Measurements from ENCODE around the gene RAD51B. TPM values are rescaled to one million over a fixed set of nuclear protein-coding genes. Genes with fewer than 3 reads are reported as not detected.

The RAD51B gene
- total RNA-seq, 1 experiment from 2014 or later: 8.5 TPM

DNA sequence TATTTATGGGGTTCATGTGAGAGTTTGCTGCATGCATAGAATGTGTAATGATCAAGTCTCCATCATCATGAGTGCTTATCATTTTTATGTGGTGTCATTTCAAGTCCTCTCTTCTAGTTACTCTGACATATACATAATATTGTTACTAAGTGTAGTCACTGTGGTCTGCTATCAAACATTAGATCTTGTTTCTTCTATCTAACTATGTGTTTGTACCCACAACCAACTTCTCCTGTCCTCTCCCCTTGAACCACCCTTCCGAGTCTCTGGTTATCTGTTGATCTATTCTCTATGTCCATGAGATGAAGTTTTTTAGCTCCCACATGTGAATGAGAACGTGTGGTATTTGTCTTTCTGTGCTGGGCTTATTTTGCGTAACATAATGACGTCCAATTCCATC lies 107.7 kb downstream of the RAD51B start:
- intact Hi-C loops (cut with micrococcal nuclease; ENCODE audit: unreplicated experiment) (no loop called here), in situ Hi-C loops (cut with HindIII; ENCODE audit: low pct_unique_long_range_greater_than_20kb, low sequenced_read_pairs) (no loop called here)
- no peak for ATAC-seq
- ChIA-PET CTCF (no interaction called here), POLR2A (no interaction called here)
- no peak for DNase-seq (ENCODE audit: low read depth, low spot score)
- no peaks in the 10 kb centered on the region for H3K27me3 ChIP-seq (ENCODE audit: control insufficient read depth, insufficient read depth, low read length)
- H3K4me1 ChIP-seq (ENCODE audit: control insufficient read depth, insufficient read depth, low read length): no peaks in the 10 kb centered on the region
- no peaks in the 10 kb centered on the region for H3K9me3 ChIP-seq (ENCODE audit: control insufficient read depth, insufficient read depth, low read depth, low read length)
- TF ChIP-seq SIN3A (IDR thresholded peaks at IDR 0.05; ENCODE audit: borderline replicate concordance, insufficient read depth, low read depth, low read length) (no peak), TCF7L2 (IDR thresholded peaks at IDR 0.05; ENCODE audit: low read depth, low read length) (no peak), POLR2AphosphoS5 (IDR thresholded peaks at IDR 0.05; ENCODE audit: low read depth, low read length) (no peak)
- TF ChIP-seq, protein P1, sequence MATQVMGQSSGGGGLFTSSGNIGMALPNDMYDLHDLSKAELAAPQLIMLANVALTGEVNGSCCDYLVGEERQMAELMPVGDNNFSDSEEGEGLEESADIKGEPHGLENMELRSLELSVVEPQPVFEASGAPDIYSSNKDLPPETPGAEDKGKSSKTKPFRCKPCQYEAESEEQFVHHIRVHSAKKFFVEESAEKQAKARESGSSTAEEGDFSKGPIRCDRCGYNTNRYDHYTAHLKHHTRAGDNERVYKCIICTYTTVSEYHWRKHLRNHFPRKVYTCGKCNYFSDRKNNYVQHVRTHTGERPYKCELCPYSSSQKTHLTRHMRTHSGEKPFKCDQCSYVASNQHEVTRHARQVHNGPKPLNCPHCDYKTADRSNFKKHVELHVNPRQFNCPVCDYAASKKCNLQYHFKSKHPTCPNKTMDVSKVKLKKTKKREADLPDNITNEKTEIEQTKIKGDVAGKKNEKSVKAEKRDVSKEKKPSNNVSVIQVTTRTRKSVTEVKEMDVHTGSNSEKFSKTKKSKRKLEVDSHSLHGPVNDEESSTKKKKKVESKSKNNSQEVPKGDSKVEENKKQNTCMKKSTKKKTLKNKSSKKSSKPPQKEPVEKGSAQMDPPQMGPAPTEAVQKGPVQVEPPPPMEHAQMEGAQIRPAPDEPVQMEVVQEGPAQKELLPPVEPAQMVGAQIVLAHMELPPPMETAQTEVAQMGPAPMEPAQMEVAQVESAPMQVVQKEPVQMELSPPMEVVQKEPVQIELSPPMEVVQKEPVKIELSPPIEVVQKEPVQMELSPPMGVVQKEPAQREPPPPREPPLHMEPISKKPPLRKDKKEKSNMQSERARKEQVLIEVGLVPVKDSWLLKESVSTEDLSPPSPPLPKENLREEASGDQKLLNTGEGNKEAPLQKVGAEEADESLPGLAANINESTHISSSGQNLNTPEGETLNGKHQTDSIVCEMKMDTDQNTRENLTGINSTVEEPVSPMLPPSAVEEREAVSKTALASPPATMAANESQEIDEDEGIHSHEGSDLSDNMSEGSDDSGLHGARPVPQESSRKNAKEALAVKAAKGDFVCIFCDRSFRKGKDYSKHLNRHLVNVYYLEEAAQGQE (IDR thresholded peaks at IDR 0.05; ENCODE audit: insufficient read depth in 1 of 2, low read depth in 2 of 2, low read length in 1 of 2): no peak
- TF ChIP-seq, protein P2, sequence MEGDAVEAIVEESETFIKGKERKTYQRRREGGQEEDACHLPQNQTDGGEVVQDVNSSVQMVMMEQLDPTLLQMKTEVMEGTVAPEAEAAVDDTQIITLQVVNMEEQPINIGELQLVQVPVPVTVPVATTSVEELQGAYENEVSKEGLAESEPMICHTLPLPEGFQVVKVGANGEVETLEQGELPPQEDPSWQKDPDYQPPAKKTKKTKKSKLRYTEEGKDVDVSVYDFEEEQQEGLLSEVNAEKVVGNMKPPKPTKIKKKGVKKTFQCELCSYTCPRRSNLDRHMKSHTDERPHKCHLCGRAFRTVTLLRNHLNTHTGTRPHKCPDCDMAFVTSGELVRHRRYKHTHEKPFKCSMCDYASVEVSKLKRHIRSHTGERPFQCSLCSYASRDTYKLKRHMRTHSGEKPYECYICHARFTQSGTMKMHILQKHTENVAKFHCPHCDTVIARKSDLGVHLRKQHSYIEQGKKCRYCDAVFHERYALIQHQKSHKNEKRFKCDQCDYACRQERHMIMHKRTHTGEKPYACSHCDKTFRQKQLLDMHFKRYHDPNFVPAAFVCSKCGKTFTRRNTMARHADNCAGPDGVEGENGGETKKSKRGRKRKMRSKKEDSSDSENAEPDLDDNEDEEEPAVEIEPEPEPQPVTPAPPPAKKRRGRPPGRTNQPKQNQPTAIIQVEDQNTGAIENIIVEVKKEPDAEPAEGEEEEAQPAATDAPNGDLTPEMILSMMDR (IDR thresholded peaks at IDR 0.05): no peak
- H3K4me3 ChIP-seq (ENCODE audit: low read depth in 2 of 2, low read length in 2 of 2): no peak overlapping the region
- no TSS peak for BruUV-seq (replicated peaks)
- H3K36me3 ChIP-seq (ENCODE audit: control insufficient read depth, insufficient read depth, low read length): no peaks in the 10 kb centered on the region
- H3K27ac ChIP-seq (ENCODE audit: low read length): no peak overlapping the region

GRCh38 chr14:67928375-67928774 lies 108.8 kb downstream of the RAD51B start:
- H3K36me3 ChIP-seq (ENCODE audit: control insufficient read depth, insufficient read depth, low read length): no peaks in the 10 kb centered on the region
- in situ Hi-C loops (cut with HindIII; ENCODE audit: low pct_unique_long_range_greater_than_20kb, low sequenced_read_pairs) (no loop called here), intact Hi-C loops (cut with micrococcal nuclease; ENCODE audit: unreplicated experiment) (no loop called here)
- no peak overlapping the region for H3K4me3 ChIP-seq (ENCODE audit: low read depth in 2 of 2, low read length in 2 of 2)
- no peaks in the 10 kb centered on the region for H3K4me1 ChIP-seq (ENCODE audit: control insufficient read depth, insufficient read depth, low read length)
- CTCF ChIA-PET: no interaction called here
- ATAC-seq (no peak), DNase-seq (ENCODE audit: low read depth, low spot score) (no peak)
- POLR2A ChIA-PET: interaction anchor here (0.5 kb wide), 1 partner anchor 543 kb away, joined by 3 read pairs; no protein-coding TSS in a partner anchor
- BruUV-seq (replicated peaks): no TSS peak
- H3K27me3 ChIP-seq (ENCODE audit: control insufficient read depth, insufficient read depth, low read length): no peaks in the 10 kb centered on the region
- TF ChIP-seq POLR2AphosphoS5 (IDR thresholded peaks at IDR 0.05; ENCODE audit: low read depth, low read length) (no peak), TCF7L2 (IDR thresholded peaks at IDR 0.05; ENCODE audit: low read depth, low read length) (no peak), SIN3A (IDR thresholded peaks at IDR 0.05; ENCODE audit: borderline replicate concordance, insufficient read depth, low read depth, low read length) (no peak)
- TF ChIP-seq, protein P2 (IDR thresholded peaks at IDR 0.05): no peak
- TF ChIP-seq, protein P1 (IDR thresholded peaks at IDR 0.05; ENCODE audit: insufficient read depth in 1 of 2, low read depth in 2 of 2, low read length in 1 of 2): no peak
- no peak overlapping the region for H3K27ac ChIP-seq (ENCODE audit: low read length)
- no peaks in the 10 kb centered on the region for H3K9me3 ChIP-seq (ENCODE audit: control insufficient read depth, insufficient read depth, low read depth, low read length)
